WERI-Rb-1 (cell line): Measurements from ENCODE around the gene BTNL9.

Source experiments
- DNase-seq: peaks from one replicate; pipeline ENCODE4 v3.0.0-alpha.2; 2020
- H3K27ac ChIP-seq: fragments of 250-450 bp; sonication (Bioruptor Pico); 2 replicates; pipeline ENCODE4 v1.5.1; 2020; ENCODE audit warnings: mild to moderate bottlenecking, moderate library complexity
- H3K27me3 ChIP-seq: fragments of 250-450 bp; sonication (Bioruptor Pico); 2 replicates; pipeline ENCODE4 v1.5.1; 2021; ENCODE audit warnings: mild to moderate bottlenecking, low read depth, moderate library complexity; ENCODE audit not compliant: insufficient read depth, severe bottlenecking
- H3K36me3 ChIP-seq: fragments of 250-450 bp; sonication (Bioruptor Pico); 2 replicates; pipeline ENCODE4 v1.5.1; 2020; ENCODE audit warnings: mild to moderate bottlenecking, moderate library complexity
- H3K4me3 ChIP-seq: 2 replicates; pipeline ENCODE4 v1.5.1; 2011; ENCODE audit warnings: low read depth, mild to moderate bottlenecking, control low read depth, low read length
- H3K9me3 ChIP-seq: fragments of 250-450 bp; sonication (Bioruptor Pico); 2 replicates; pipeline ENCODE4 v1.5.1; 2021; ENCODE audit warnings: mild to moderate bottlenecking, moderate library complexity; ENCODE audit not compliant: severe bottlenecking
- TF ChIP-seq, protein P1 (sequence below): IDR thresholded peaks from 2 replicates; pipeline ENCODE4 v1.5.1; 2011; ENCODE audit warnings: low read depth, mild to moderate bottlenecking, control low read depth, inconsistent platforms, low read length

Gene BTNL9

DNA sequence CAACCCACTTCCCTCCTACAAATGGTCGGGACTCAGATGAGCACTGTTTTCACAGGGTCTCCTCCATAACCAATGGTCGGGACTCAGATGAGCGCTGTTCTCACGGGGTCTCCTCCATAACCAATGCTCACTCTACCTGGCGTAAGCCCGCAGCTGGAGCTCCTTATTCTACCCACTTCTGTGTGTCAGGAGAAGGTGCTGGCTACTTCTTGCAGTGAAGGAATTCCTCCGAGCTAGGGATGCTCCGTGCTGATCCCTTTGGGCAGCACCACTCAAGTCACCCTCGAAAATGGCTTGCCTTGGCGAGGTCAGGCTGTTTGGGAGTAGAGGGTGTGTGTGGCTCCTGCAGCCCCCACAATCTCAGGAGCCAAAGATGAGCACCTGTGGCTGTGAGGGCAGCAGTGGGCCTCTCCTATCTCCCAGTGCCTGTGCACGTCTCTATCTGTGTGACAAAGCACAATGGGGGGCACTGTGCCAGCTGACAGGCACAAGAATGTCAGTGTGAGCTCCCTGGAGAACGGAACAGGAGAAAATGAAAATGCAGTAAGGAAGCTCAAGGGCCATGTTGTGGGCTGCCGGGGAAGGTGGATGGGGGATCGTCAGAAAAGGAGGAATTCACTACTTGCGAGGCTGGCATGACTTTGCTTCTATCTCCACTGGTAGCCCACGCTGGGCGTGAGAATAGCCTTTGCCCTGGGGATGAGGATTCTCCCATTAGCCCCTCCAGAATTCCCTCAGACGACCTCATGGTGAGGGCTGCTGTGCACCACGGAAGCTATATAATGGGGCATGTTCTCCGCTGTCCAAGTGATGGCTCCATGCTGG is 3.9 kb upstream of the BTNL9 start:
- Histone ChIP-seq H3K4me3 (no peak overlapping the region), H3K36me3 (no peaks in the 10 kb centered on the region), H3K9me3 (no peaks in the 10 kb centered on the region), H3K27ac (no peak overlapping the region), H3K27me3 (peaks cover 31% of the 10 kb centered on the region)
- TF ChIP-seq, protein P1, sequence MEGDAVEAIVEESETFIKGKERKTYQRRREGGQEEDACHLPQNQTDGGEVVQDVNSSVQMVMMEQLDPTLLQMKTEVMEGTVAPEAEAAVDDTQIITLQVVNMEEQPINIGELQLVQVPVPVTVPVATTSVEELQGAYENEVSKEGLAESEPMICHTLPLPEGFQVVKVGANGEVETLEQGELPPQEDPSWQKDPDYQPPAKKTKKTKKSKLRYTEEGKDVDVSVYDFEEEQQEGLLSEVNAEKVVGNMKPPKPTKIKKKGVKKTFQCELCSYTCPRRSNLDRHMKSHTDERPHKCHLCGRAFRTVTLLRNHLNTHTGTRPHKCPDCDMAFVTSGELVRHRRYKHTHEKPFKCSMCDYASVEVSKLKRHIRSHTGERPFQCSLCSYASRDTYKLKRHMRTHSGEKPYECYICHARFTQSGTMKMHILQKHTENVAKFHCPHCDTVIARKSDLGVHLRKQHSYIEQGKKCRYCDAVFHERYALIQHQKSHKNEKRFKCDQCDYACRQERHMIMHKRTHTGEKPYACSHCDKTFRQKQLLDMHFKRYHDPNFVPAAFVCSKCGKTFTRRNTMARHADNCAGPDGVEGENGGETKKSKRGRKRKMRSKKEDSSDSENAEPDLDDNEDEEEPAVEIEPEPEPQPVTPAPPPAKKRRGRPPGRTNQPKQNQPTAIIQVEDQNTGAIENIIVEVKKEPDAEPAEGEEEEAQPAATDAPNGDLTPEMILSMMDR, result no peak
- DNase-seq, result no peak

DNA sequence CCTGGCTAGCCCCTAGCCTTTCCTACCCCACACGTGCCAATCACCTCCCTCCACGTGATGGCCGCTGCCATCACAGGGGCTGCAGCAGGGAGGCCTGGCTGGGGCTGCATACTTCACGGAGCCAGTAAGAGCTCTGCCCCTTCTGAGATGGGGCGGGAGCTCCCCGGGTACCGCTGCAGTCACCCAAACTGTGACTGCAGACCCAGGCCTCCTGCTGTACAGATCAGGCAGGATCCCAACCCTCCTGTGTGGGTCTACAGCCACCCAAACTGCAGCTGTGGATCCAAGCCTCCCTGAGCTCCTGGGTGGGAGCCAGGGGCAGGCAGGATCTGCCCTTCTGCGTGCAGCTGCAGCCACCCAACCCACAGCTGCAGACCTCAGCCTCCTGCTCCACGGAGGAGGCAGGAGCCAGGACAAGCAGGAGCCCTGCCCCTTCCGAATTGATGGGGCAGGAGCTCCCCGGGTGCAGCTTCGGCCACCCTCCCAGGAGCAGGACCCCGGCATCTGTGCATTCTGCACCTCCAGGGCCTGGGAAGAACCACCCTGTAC is 3.2 kb upstream of the BTNL9 start:
- no peak overlapping the region for H3K27ac ChIP-seq
- TF ChIP-seq, protein P1, result no peak
- peaks cover 34% of the 10 kb centered on the region for H3K27me3 ChIP-seq
- no peak overlapping the region for H3K4me3 ChIP-seq
- no peaks in the 10 kb centered on the region for H3K36me3 ChIP-seq
- no peak for DNase-seq
- no peaks in the 10 kb centered on the region for H3K9me3 ChIP-seq

DNA sequence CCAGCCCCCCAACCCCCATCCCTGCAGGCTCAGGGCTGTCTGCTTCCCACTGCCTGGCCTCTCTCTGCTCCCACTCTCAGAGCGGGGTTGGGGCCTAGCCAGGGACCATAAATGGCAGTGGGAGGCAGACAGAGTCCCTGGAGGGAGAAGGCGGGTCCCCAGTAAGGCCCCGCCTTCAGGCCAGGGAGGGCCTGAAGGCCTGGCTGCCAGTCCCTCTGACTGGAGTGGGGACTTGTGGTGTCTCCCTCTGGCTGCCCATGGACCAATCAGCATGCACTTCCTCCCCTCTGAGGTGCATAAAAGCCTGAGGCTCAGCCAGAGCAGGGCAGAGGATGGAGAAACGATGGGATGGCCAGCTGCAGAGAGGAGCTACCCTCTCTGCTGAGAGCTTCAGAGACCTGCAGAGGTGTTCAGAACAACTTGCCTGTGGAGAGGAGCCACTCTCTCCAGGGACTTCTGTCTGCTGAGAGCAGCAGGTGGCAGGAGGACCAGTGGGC is 2.7 kb upstream of the BTNL9 start:
- H3K27ac ChIP-seq, result no peak overlapping the region
- H3K4me3 ChIP-seq, result no peak overlapping the region
- DNase-seq, result no peak
- H3K36me3 ChIP-seq, result no peaks in the 10 kb centered on the region
- TF ChIP-seq, protein P1, result no peak
- H3K9me3 ChIP-seq, result no peaks in the 10 kb centered on the region
- peaks cover 34% of the 10 kb centered on the region for H3K27me3 ChIP-seq

DNA sequence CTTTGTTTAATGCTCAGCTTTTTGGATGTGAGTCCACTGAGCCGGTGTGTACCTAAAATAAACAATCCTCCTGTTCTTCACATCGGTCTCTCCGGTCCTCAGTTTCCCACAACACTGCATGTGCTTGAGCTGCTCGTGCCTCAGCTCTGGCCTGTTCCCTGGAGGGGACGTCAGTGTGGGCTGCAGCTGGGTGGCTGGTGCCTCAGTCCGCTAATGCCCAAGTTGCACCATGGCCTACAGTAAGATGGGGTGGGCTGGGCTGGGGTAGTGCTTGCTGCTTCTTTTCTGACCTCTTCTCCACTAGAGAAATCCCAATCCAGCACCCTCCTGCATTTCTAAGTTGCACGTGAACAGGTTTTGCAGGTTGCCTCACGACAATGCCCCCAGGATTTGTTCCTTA is 595 bp upstream of the BTNL9 start:
- TF ChIP-seq, protein P1, result no peak
- Histone ChIP-seq H3K4me3 (no peak overlapping the region), H3K27me3 (peaks cover 30% of the 10 kb centered on the region), H3K9me3 (no peaks in the 10 kb centered on the region), H3K36me3 (no peaks in the 10 kb centered on the region), H3K27ac (no peak overlapping the region)
- DNase-seq, result no peak

DNA sequence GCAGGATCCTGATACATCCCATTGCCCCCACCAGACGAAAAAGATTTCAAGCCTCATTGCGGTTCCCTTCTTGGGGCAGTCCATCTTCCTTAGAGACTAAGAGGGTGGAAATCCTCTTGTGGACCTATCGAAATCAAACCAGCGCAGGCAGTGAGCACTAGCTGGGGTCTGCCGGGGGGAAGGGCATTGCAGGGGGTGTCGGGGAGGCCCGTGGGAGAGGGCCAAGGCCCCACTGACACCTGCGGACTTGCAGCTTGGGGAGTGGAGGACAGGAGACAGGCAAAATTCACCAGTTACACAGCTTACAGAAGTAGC is 522 bp downstream of the BTNL9 start:
- no peak overlapping the region for H3K27ac ChIP-seq
- H3K36me3 ChIP-seq, result no peaks in the 10 kb centered on the region
- H3K4me3 ChIP-seq, result no peak overlapping the region
- DNase-seq, result no peak
- H3K27me3 ChIP-seq, result peaks cover 30% of the 10 kb centered on the region
- TF ChIP-seq, protein P1, result no peak
- H3K9me3 ChIP-seq, result no peaks in the 10 kb centered on the region
